Smooth muscle cell of the brain vasculature (primary cell): Measurements from ENCODE around the gene NXPH3.
"Not testable (repeated sequence)": the region's sequence is repeated elsewhere in the genome, so short reads cannot be mapped to it uniquely, and the experiment has no call there.

Source experiments
- DNase-seq: peaks from one replicate; pipeline ENCODE4 v3.0.0-alpha.2; 2012; ENCODE audit warnings: low read depth, low spot score

The NXPH3 gene

GRCh38 chr17:49554694-49555494, 20.8 kb upstream of the NXPH3 start:
- no peak for DNase-seq

GRCh38 chr17:49555495-49556222, 20.0 kb upstream of the NXPH3 start:
- no peak for DNase-seq

DNA sequence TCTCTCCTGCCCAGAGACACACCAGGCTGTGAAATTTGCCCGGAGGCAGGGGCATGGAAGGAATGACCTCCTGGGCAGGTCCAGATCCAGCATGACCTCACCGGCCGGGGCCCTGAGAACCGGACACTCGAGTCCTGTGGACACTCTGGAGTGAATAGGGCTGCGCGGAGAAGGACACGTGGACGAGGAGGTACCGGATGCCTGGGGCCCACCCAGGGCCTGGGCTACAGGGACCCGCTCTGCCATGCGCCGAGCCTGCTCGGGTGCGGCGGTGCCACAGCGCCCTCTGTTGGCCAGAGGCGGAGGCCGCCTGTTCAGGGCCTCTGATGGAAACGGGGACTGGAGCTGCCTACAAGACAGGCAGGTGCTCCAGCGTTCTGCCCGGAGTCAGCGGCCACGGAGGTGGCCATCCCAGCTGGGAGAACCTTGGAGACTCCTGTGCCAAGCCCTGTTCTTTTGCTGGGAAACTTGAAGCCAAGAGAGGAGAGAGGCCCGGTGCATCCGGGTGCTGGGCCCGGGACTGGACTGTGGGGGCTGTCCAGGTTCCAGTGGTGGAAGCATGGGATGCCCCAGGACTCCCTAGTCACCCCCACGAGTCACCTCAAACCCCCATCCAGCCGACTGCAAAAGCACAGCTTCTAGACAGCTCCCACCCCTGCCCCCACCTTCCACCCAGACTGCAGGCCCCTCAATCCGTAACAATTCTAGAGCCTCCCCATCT, 19.3 kb upstream of the NXPH3 start:
- no peak for DNase-seq

DNA sequence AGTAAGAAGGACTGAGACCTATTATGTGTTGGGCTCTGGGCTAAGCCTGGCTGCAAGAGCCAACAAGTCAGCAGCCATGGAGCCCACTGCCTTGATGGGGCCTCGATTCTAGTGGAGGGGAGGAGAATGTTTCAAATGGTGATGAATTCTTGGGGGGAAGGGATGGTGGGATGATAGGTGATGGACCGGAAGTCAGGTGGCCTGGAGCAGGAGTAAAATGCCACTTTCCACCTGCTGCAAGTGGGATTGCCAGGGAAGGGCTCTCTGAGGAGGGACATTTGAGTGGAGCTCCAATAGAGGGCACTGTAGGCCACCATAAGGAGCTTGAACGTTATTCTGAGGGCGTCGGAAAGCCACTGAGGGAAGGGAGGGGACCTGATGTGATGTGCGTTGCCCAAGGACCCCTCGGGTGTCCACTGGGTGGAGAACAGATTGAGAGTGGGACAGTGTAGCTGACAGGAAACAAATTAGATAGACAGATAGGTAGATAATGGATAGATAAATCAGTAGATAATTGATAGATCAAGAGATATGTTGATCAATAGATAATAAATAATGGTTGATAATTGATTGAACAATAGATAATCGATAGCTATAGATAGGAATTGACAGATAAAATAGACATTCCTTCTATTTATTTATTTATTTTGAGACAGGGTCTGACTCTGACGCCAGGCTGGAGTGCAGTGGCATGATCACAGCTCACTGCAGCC, 18.2 kb upstream of the NXPH3 start:
- DNase-seq, result no peak

DNA sequence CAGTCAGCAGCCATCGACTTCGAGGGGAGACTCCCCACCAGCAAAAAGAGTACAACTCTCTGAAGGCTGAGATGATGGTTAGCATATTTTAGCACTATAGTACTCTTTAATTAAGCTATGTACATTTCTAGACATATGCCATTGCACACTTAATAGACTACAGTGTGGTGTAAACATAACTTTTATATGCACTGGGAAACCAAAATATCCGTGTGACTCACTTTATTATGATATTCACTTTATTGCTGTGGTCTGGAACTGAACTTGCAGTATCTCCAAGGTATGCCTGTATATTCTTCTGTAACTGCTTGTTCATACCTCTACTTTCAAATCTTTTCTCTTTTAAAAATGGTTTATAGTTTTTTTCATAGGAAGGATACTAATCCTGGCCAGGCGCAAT, 11.0 kb upstream of the NXPH3 start:
- no peak for DNase-seq

DNA sequence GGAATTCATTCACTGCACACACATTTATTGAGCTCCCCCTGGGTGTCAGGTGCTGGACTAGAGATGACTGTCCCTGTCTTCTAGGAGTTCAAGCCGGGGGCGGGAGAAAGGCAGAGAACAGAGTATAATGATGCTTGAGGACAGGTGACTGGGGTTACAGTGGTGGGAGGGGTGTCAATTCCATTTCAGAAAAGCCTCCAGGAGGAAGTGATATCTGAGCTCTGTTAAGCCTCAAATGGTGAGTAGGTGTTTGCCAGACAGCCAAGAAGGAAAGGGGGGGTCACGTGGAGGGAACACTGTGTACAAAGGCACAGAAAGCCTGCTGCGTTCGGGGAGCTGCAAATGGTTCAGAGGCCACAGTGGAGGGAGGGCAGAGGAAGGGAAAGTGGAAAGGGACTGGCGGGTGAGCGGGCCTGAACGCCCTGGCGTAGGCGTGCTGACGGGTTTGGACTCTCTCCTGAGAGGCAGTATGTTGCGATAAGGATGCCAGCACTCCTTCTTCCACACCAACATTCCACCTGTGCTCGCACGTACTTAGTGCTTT, 9.7 kb upstream of the NXPH3 start:
- no peak for DNase-seq

DNA sequence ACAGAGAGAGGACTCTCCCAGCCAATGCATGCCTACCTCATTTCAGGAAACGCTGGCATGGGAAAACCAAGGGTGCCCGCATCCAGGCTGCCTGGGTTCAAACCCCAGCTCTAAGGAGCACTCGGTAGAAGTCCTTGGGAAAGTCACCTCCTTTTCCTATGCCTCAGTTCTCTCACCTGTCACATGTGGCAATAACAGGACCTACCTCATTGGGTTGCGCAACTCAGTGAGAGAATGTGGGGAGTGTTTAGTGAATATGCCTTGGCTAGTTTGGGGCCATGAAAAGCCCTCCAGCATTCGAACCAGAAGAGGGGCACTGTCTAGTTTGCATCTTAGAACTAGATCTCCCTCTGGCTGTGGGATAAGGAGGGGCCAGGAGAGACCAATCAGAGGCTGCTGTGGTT, 9.0 kb upstream of the NXPH3 start:
- DNase-seq, result no peak

DNA sequence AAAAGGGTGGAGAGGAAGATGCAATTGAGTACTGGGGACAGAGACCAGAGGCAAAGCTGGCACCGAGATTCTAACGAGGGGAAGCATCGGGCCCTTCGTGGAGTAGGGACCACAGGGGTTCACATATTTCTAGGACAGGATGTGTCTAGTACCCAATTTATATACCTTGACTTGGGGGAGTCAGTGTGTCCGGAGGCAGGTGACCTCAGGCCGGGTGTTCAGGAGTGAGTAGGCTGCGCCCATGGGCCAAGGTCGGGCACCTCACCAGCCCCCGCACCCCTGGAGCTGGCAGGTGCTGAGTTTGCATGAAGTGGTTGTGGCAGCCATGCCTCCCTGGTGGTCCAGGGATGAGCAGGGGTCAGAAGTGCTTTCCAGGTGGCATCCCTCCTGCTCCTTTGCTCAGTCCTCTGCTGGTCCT, 8.6 kb upstream of the NXPH3 start:
- no peak for DNase-seq

DNA sequence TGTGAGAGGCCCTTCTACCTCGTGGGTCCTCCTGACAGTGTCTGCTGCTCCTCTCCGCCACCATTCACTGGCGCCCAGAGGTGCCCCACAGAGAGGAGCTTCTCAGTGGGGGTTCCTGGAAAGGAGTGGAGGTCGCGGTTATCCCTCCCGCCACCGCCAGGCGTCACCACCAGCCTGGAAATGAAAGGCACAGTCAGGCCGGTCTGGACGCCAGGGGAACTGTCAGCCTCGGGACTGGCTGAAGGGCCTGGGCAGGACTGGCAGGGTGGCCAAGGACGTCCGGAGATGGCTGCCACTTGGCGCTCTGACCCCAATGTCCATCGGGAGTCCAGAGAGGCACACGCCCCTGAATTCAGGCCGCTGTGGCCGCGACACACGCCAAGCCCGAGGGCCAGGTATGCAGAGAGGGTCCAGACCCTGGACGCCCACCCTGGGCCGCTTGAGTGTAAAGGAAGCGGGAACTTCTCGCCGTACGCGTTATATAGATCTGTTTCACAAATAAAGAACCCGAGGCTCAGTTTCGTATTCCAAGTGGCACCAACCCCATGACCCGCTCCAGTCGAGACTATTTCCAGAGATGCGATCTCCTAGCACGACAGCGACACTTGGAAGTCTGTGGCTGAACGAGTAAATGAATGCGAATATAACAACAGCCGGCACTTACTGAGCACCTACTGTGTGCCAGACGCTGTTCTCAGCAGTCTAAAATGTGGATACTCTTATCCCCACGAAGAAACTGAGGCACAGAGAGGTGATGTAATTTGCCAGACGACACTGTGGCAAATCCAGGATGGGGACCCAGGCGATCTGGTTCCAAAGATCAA, 7.6 kb upstream of the NXPH3 start:
- DNase-seq, result no peak

DNA sequence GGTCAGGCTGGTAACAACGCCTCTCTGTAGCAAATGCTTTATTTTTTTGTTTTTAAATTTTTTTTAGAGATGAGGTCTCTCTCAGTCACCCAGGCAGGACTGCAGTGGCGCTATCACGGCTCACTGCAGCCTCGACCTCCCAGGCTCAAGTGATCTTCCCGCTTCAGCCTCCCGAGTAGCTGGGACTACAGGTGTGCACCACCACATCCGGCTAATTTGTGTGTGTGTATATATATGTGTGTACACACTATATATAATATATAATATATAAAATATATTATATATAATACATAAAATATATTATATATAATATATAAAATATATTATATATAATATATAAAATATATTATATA, 7.0 kb upstream of the NXPH3 start:
- DNase-seq, result not testable (repeated sequence)

- no peak for DNase-seq
Observed at GRCh38 chr17:49570540-49571242, 5.0 kb upstream of the NXPH3 start.

- no peak for DNase-seq
Observed at GRCh38 chr17:49571283-49571682, 4.4 kb upstream of the NXPH3 start.

GRCh38 chr17:49571764-49572163, 3.9 kb upstream of the NXPH3 start:
- DNase-seq, result no peak

- no peak for DNase-seq
Observed at GRCh38 chr17:49572226-49572625, 3.4 kb upstream of the NXPH3 start.

DNA sequence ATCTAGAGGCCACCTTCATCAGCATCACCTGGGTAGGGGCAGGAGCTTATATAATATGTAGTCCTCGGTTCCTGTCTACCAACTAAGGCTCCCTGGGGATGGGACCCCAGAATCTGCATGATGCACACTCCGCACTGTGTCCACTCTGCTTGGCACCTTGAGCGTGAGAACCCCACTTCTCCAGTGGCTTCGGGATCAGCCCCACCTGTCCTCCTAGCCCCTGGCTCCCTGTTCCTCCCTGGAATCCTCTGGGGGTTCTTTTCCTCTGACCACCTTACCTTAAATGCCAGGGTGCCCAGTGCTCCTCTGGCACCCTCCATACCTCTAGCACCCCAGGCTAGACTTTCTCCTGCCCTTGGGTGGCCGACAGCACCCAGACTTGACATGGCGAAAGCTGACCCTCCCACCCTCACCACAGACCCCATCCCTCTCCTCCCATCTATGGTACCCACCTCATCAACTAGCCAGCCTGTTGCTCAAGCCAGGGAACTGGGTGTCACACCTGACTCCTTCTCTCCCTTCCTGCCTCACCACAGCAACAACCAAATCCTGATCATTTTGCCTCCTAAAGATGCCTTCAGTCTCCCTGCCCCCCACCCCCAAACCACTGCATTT, 2.8 kb upstream of the NXPH3 start:
- DNase-seq, result no peak

GRCh38 chr17:49573510-49574322, 2.0 kb upstream of the NXPH3 start:
- DNase-seq, result no peak

DNA sequence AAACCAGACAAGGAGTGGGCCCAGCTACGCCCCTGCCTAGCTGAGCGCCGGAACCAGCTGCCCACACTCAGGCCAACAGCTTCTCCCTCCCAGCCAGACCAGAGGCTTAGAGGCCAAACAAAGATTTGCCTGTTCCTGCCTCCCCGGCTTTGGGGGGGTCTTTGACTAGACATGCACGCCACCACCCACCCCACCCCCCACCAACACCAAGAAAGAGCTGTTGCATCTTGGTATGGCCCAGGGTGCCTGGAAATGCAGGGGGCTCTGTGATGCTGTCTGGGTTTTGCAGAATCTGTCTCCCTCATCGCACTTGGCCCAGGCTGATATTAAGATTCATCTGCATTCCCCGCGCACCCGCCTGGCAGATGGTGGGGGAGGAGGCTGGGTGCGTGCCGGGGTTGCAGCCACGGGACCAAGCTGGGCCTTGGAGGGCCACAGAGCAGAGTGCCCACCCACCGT, 1.3 kb upstream of the NXPH3 start:
- DNase-seq, result no peak

DNA sequence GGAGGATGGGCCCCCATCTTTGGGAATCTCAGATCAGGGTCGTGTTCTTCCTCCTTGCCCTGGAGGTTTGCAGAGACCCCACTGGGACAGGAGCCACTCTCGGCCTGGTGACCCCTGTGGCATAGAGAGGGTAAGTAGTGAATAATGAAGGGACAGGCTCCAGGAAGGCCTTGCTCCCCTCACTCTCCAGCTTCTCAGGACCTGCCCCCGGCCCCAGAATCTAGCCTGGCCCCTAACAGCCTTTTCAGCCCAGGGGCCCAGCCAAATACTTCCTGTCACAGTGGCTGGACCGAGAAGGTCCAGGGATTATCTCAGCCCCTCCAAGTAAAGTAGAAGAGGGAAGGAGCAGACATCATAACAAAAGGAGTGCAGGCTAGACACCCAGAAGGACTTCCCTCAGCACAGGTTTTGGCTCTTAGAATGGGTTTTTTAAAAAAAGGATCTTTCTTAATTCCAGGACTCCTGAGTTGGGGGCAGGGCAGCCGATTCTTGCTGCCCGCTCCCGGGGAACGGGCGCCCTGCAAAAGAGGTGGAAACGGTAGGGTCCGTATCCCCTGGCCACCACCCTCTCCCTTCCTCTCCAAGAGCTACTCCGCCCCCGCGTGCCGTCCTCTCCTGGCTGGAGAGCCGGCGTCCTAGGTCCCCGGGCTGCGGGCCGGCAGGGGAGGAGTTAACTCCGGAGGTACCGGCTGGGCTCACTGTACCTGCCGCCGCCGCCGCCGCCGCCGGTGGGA, 559 bp upstream of the NXPH3 start:
- DNase-seq, result no peak
